COR-L47 (cell line): ENCODE results near the gene RHOBTB3.
A peak's percentile ranks its signal among the peaks of the same experiment; 100 is the strongest.
"Not testable (repeated sequence)": the region's sequence is repeated elsewhere in the genome, so short reads cannot be mapped to it uniquely, and the experiment has no call there.

Source experiments
- DNase-seq: peaks from one replicate; lab custom pipeline; 2025; lab: John Stamatoyannopoulos, UW

The RHOBTB3 gene

GRCh38 chr5:95821110-95822021 lies 90.2 kb downstream of the RHOBTB3 start:
- no peak for DNase-seq

- peak; percentile 18 for DNase-seq
Observed at GRCh38 chr5:95822043-95822541, 91.0 kb downstream of the RHOBTB3 start.

GRCh38 chr5:95822542-95823181 lies 91.5 kb downstream of the RHOBTB3 start, which contains the start of gene GLRX:
TSS of gene GLRX (minus strand) at chr5:95822726. CDS start at chr5:95822662, 64 bp downstream.
- DNase-seq = peak; percentile 44

GRCh38 chr5:95823218-95823737 lies 92.1 kb downstream of the RHOBTB3 start:
- no peak for DNase-seq

GRCh38 chr5:95823738-95824609 lies 92.8 kb downstream of the RHOBTB3 start:
- no peak for DNase-seq

GRCh38 chr5:95824747-95825146 lies 93.6 kb downstream of the RHOBTB3 start:
- DNase-seq = no peak

- DNase-seq = no peak
Observed at GRCh38 chr5:95825495-95825894, 94.4 kb downstream of the RHOBTB3 start.

GRCh38 chr5:95826949-95827891 lies 96.1 kb downstream of the RHOBTB3 start:
- no peak for DNase-seq

GRCh38 chr5:95827892-95828246 lies 96.7 kb downstream of the RHOBTB3 start:
- DNase-seq = no peak

GRCh38 chr5:95830226-95830625 lies 99.1 kb downstream of the RHOBTB3 start:
- no peak for DNase-seq

GRCh38 chr5:95832664-95833063 lies 101.5 kb downstream of the RHOBTB3 start:
- no peak for DNase-seq

- no peak for DNase-seq
Observed at GRCh38 chr5:95835682-95836385, 104.7 kb downstream of the RHOBTB3 start.

GRCh38 chr5:95836544-95836943 lies 105.4 kb downstream of the RHOBTB3 start:
- DNase-seq = no peak

- DNase-seq = not testable (repeated sequence)
Observed at GRCh38 chr5:95836971-95837370, 105.8 kb downstream of the RHOBTB3 start.

- DNase-seq = no peak
Observed at GRCh38 chr5:95837492-95837891, 106.4 kb downstream of the RHOBTB3 start.

- no peak for DNase-seq
Observed at GRCh38 chr5:95838001-95838520, 106.9 kb downstream of the RHOBTB3 start.

- DNase-seq = no peak
Observed at GRCh38 chr5:95838556-95838955, 107.4 kb downstream of the RHOBTB3 start.

- no peak for DNase-seq
Observed at GRCh38 chr5:95839658-95840057, 108.5 kb downstream of the RHOBTB3 start.

GRCh38 chr5:95840956-95841705 lies 110.0 kb downstream of the RHOBTB3 start:
- no peak for DNase-seq
